Skeletal muscle cell (primary cell): ENCODE data around the gene B4GALNT4.

ENCODE experiments used
- DNase-seq: peaks from one replicate; pipeline ENCODE4 v3.0.0-alpha.2; 2010; ENCODE audit warnings: low read depth
- H3K4me3 ChIP-seq: 2 replicates; pipeline ENCODE4 v1.5.1; 2011; ENCODE audit warnings: low read depth, mild to moderate bottlenecking, control low read depth, low read length, moderate library complexity

B4GALNT4 gene

DNA sequence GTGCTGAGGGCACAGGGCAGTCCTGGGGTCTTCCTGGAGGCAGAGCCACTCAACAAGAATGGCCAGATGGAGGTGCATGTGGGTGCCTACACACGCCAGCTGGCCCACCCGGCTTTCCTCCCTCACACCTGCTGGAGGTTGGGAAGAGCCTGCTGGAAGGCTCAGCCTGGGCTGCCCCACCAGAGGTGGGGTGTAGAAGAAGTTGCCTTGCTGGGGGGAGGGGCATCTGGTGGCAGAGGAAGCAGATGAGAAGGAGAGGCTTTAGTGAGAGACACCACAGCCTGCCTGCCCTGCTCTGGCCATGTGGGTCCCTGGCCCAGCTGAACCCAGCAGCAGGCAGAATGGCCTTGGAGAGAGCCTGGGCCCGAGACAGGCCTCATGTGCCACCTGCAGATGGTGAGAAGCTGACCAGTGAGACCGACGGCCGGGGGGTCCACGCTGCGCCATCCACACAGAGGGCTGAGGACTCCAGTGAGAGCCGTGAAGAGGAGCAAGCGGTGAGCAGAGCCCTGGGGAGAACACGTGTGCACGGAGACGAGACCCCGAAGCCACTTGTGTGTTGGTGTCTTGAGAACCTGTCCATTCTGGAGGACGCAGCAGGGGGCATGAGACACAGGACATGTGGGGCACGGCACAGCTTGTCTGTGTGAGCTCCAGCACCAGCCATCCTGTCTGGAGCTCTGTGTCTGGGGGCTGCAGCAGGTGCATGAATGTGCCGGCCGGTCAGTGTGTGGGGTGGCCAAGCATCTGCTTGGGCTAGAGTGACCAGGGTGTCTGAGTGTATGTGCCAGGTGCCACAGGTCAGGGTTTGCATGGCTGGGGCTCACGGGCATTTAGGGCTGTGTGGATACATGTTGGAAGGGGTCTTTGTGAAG is 2.7 kb downstream of the B4GALNT4 start:
- no peak for DNase-seq
- no peak overlapping the region for H3K4me3 ChIP-seq

DNA sequence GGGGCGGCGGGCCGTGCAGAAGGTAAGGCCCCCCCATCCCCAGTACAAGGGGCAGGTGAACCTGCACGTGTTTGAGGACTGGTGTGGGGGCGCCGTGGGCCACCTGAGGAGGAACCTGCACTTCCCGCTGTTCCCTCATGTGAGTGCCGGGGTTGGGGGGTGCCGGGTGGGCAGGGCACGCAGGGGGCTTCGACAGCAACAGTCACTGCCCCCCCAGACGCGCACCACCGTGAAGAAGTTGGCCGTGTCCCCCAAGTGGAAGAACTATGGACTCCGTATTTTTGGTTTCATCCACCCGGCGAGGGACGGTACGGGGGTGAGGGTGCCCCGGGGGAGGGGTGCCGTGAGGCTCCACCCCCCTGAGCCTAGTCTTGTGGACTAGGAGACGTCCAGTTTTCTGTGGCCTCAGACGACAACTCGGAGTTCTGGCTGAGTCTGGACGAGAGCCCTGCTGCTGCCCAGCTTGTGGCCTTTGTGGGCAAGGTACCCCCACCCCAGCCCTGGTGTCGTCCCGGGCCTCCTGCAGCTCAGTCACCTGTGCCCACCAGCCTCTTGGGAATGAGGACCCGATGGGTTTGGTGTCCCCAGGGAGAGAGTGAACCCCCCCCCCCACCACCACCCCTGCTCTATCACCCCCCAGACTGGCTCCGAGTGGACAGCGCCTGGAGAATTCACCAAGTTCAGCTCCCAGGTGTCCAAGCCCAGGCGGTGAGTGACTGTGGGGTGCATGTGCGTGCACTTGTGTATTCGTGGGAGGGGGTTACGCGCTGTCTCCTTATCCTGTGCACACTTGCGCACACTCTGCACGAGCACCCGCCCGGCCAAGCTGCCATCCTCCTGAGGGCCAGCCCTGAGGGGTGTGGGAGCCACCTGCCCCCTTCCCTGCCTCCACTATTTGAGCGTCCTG is 3.8 kb downstream of the B4GALNT4 start:
- DNase-seq: no peak
- H3K4me3 ChIP-seq: no peak overlapping the region

DNA sequence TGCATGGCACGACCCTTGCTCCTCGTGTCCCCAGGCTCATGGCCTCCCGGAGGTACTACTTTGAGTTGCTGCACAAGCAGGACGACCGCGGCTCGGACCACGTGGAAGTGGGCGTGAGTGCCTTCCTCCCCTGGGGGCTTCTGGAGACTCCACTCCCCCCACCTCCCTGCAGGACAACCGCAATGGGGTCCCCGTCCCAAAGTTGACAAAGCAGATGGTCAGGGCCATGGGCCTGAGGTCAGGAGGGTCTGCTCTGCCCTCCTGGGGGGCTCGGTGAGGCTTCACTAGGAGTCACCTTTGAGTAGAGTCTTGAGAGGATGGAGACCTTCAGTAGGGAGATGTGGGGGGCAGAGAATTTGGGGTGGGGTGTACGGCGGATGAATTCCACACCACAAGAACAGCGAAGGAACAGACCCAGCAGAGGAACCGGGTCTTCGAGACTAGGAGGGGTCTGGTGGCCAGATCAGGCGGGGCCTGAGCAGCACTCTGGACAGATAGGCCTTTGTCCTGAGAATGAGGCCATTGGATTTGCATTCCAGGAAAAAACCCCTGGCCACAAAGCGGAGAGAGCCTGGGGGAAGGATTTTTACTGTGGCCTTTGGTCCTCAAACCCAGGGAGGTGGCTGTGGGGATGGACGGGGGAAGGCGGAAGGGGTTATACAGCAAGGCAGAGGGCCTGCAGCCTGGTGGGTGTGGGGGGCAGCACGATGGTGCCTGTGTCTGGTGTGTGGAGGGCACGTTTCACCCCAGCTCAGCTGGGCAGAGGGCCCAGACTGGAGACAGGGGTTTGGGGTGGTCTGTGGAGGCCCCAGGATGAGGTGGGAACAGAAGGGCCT is 4.6 kb downstream of the B4GALNT4 start:
- no peak overlapping the region for H3K4me3 ChIP-seq
- no peak for DNase-seq

DNA sequence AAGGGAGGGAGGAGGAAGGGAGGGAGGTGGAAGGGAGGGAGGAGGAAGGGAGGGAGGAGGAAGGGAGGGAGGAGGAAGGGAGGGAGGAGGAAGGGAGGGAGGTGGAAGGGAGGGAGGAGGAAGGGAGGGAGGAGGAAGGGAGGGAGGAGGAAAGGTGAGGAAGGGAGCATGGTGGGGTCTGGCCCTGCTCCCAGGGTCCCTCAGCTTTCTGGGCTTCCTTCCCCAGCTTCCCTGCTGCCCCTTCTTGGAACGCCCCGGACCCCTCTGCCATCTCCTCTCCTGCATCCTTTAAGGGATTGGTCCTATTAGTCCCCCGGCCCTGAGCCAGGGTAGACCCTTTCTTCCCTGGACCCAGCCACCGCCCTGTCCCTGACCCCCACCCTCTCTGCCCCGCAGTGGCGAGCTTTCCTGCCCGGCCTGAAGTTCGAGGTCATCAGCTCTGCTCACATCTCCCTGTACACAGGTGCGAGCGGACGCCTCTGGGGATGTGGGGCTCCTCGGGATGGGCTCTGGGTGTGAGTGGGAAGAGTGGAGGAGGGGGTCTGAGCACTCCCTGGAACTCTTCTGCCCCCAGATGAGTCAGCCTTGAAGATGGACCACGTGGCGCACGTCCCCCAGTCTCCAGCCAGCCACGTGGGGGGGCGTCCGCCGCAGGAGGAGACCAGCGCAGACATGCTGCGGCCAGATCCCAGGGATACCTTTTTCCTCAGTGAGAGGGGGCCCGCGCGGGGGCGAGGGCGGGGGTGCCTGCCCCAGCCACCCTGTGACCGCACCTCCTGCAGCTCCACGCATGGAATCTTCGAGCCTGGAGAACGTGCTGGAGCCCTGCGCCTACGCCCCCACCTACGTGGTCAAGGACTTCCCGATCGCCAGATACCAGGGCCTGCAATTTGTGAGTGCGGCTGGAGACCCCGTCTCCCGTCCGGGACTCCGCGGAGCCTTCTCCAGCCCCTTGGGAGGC is 6.0 kb downstream of the B4GALNT4 start:
- H3K4me3 ChIP-seq: no peak overlapping the region
- no peak for DNase-seq

GRCh38 chr11:376531-377173 is 7.4 kb downstream of the B4GALNT4 start:
- H3K4me3 ChIP-seq: no peak overlapping the region
- no peak for DNase-seq

DNA sequence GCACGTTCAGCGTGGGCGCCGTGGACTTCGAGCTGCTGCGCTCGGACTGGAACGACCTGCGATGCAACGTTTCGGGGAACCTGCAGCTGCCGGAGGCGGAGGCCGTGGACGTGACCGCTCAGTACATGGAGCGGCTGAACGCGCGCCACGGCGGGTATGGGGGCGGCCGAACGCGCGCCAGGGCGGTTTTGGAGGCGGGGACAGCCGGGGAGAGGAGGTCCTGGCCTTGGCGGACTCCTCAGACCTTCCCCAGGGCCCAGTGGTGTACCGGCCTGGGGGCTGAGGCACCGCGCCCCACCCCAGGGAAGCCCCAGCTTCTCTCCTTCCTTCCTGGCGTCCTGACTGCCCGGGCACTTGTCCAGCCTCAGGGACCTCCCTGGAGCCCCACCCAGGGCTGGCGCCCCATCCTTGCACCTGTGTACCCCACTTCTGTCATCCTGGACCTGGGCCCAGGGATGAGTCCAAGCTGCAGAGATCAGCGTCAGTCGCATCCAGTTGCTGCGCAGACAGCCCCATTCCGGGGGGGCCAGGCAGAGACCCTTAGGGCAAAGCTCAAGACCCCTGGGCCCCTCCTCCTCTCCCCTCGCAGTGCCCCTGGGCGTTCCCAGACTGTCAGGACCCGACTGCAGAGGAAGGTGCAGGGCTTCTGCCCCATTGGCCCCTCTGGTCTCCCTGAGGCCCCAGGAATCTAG is 8.0 kb downstream of the B4GALNT4 start:
- no peak for DNase-seq
- no peak overlapping the region for H3K4me3 ChIP-seq

GRCh38 chr11:377883-378500 is 8.7 kb downstream of the B4GALNT4 start:
- no peak overlapping the region for H3K4me3 ChIP-seq
- DNase-seq: no peak

- no peak overlapping the region for H3K4me3 ChIP-seq
- no peak for DNase-seq
Measured at GRCh38 chr11:379205-380094, 10.2 kb downstream of the B4GALNT4 start.

GRCh38 chr11:380095-380480 is 10.8 kb downstream of the B4GALNT4 start:
- no peak for DNase-seq
- H3K4me3 ChIP-seq: no peak overlapping the region

DNA sequence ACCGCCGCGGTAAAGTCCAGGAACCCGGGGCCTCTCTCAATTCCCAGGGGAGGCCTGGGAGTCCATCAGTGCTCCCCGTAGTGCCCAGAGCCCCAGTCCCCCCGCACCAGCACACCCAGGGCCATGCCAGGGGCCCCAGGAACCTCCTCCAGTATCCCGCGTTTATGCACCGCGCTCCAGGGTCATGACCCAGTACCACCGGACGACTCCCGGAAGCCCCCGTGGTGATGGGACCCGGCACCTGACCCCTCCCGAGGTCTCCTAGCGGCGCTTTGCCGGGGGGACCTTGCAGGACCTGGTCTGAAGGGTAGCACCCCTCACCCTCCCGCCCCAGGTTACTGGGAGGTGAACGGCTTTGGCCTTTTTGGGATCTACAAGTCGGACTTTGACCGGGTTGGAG is 11.2 kb downstream of the B4GALNT4 start:
- DNase-seq: no peak
- H3K4me3 ChIP-seq: no peak overlapping the region

- DNase-seq: no peak
- no peak overlapping the region for H3K4me3 ChIP-seq
Measured at GRCh38 chr11:380996-381395, 11.7 kb downstream of the B4GALNT4 start.

GRCh38 chr11:381501-382072 is 12.3 kb downstream of the B4GALNT4 start:
- DNase-seq: no peak
- H3K4me3 ChIP-seq: no peak overlapping the region

GRCh38 chr11:382081-382629 is 12.9 kb downstream of the B4GALNT4 start:
- no peak overlapping the region for H3K4me3 ChIP-seq
- no peak for DNase-seq

GRCh38 chr11:383431-383830 is 14.1 kb downstream of the B4GALNT4 start:
- DNase-seq: no peak
- H3K4me3 ChIP-seq: no peak overlapping the region

DNA sequence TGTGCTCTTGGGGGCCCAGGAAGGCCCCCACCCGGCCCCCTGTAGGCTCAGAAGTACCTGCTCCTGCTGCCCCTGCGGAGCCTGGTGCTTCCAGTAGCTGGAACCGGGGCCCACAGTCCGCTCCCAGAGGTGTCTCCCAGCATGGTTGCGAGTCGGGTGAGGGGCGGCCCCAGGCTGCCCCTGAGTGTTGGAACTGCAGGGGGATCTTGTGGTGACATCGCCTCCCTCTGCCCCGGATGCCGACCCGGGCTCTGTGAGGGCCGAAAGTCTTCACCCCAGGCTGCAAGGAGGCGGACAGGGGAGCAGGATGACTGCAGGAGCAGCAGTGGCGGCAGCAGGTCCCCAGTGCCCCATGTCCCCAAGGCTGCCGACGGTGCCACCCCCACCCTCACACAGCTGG is 15.2 kb downstream of the B4GALNT4 start:
- no peak for DNase-seq

More for the DNA sequence above, 15.2 kb downstream of the B4GALNT4 start:
- H3K4me3 ChIP-seq: no peak overlapping the region
